Spleen (tissue), 7 donors: ENCODE results near the gene DNMT1.
"Not testable (repeated sequence)": the region's sequence is repeated elsewhere in the genome, so short reads cannot be mapped to it uniquely, and the experiment has no call there.

Experiments used
- CTCF ChIP-seq, 11 experiments: fragments of 200-600 bp in 7 of 11; fragments of 450-650 bp in 4 of 11; sonication (generic) in 4 of 11; IDR thresholded peaks in 8 of 11; conservative IDR thresholded peaks in 3 of 11; 1 replicate in 7 of 11; 2 replicates in 4 of 11; pipeline versions ENCODE4 v1.4.0 to v1.8.0; 2016 to 2021; ENCODE audit warnings: antibody characterized with exemption in 11 of 11, inconsistent platforms in 4 of 11, mild to moderate bottlenecking in 1 of 11
- POLR2A ChIP-seq, 3 donors: fragments of 450-650 bp; IDR thresholded peaks; one replicate each; pipeline ENCODE4 v1.5.1; 2017; ENCODE audit warnings: antibody characterized with exemption in 3 of 3, mild to moderate bottlenecking in 1 of 3
- POLR2AphosphoS5 ChIP-seq, 3 donors: sonication (generic); formaldehyde crosslinking; IDR thresholded peaks; one replicate each; pipeline ENCODE4 v1.5.1; 2017; ENCODE audit warnings: antibody characterized with exemption in 3 of 3
- donor health status: DM: no; HTN: no; CAD: no; lungs with moderate emphysema.
- donor health status: DM: no; HTN: no; CAD: no.
- donor health status: DM: no; HTN: no; CAD: no.

GRCh38 chr19:10166501-10166900 lies 28.3 kb downstream of the DNMT1 start:
- not testable (repeated sequence) for TF ChIP-seq CTCF (IDR thresholded peaks at IDR 0.05 in 8 of 11, conservative IDR thresholded peaks at IDR 0.05 in 3 of 11); POLR2A (IDR thresholded peaks at IDR 0.05); POLR2AphosphoS5 (IDR thresholded peaks at IDR 0.05)
